GM12878 (cell line): Measurements from ENCODE around the gene STARD10.

Source experiments
- CTCF ChIP-seq, 3 experiments: IDR thresholded peaks in 2 of 3; conservative IDR thresholded peaks in 1 of 3; 2 replicates each; pipeline ENCODE4 v1.5.1; 2011; ENCODE audit warnings: low read depth in 3 of 3, low read length in 3 of 3, mild to moderate bottlenecking in 3 of 3, control low read depth in 2 of 3, moderate library complexity in 2 of 3, inconsistent platforms in 1 of 3, mixed read lengths in 1 of 3; ENCODE audit not compliant: control insufficient read depth in 2 of 3, insufficient read depth in 1 of 3; ENCODE audit errors: extremely low read depth in 1 of 3
- POLR2AphosphoS5 ChIP-seq: IDR thresholded peaks from 2 replicates; pipeline ENCODE4 v1.6.1; 2011; ENCODE audit warnings: mild to moderate bottlenecking, low read length, inconsistent platforms
- TARDBP ChIP-seq: IDR thresholded peaks from 2 replicates; pipeline ENCODE4 v1.6.1; 2016; ENCODE audit warnings: borderline replicate concordance
- TCF7 ChIP-seq: IDR thresholded peaks from 2 replicates; pipeline ENCODE4 v1.6.1; 2014; ENCODE audit warnings: antibody characterized with exemption, borderline replicate concordance

- no peak for TF ChIP-seq TARDBP
- no peak for TF ChIP-seq POLR2AphosphoS5
- no peak for TF ChIP-seq CTCF (IDR thresholded peaks at IDR 0.05 in 2 of 3, conservative IDR thresholded peaks at IDR 0.05 in 1 of 3; ENCODE audit: control insufficient read depth in 2 of 3, extremely low read depth in 1 of 3, insufficient read depth in 1 of 3, low read depth in 3 of 3, low read length in 3 of 3)
- no peak for TF ChIP-seq TCF7
Observed at GRCh38 chr11:72712841-72713240, 81.0 kb downstream of the STARD10 start.
